Dedifferentiated amniotic fluid mesenchymal stem cell (primary cell): ENCODE measurements around the gene PRRC2B.
"Not testable (repeated sequence)": the region's sequence is repeated elsewhere in the genome, so short reads cannot be mapped to it uniquely, and the experiment has no call there.

Experiments used
- DNase-seq: peaks from one replicate; pipeline ENCODE4 v3.0.0-alpha.2; 2016; ENCODE audit errors: extremely low spot score

PRRC2B gene

DNA sequence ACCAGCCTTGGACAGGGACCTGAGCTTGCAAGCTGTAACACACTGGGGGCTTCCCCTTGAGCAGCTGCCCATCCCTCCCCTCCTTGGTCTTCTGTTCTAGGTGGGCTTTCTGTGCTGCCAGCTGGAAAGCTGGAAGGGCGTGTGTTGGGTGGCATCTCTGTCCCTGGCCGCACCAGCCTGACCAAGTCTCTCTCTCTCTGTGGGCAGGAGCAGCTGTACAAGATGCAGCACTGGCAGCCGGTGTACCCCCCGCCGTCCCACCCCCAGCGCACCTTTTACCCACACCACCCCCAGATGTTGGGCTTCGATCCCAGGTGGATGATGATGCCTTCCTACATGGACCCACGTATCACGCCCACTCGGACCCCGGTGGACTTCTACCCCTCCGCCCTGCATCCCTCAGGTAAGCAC, 76.7 kb downstream of the PRRC2B start:
- DNase-seq = no peak

DNA sequence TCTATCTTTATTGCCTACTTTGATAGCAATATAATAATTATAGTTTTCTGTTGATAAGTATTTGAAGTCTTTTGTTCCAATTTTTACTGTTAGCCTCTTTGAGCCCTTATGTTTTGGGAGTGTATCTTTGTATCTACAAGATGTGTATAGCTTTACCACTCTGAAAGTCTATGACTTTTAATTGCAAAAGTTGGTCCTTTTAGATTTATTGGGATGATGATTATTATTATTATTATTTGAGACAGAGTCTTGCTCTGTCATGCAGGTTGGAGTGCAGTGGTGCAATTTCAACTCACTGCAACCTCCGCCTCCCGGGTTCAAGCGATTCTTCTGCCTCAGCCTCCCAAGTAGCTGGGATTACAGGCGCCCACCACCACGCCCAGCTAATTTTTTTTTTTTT, 78.2 kb downstream of the PRRC2B start:
- not testable (repeated sequence) for DNase-seq

DNA sequence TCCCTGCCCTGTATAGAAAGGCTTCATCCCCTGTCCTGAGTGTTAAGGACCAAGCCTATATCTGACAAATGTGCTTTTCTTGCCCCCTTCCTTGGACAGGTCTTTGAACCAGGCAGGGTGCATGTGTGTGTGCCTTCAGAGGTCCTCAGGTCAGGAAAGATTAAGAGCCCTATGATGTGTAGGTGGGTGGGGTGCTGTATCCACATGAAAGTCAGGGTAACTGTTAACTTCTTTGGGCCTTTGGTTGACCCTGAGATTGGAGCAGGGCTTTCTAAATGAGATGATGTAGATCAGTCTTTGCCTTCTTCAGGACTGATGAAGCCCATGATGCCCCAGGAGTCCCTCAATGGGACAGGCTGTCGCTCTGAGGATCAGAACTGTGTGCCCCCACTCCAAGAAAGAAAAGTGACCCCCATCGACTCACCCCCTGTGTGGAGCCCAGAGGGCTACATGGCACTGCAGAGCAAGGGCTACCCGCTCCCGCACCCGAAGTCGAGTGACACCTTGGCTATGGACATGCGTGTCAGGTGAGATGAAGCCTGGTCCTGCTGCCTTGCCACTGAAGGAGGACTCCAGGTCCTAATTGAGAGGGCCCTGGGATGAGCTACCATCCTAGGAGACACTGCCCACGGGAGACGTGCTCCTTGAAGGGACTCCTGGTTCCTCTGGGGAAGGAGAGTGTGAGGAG, 79.5 kb downstream of the PRRC2B start:
- no peak for DNase-seq

- DNase-seq = no peak
These were observed 80.0 kb downstream of the PRRC2B start for GRCh38 chr9:131473891-131474290.

- no peak for DNase-seq
These were observed 80.8 kb downstream of the PRRC2B start for GRCh38 chr9:131474711-131475110.

GRCh38 chr9:131475111-131475955, 81.4 kb downstream of the PRRC2B start:
- DNase-seq = no peak

- DNase-seq = no peak
These were observed 82.3 kb downstream of the PRRC2B start for GRCh38 chr9:131475956-131476776.

DNA sequence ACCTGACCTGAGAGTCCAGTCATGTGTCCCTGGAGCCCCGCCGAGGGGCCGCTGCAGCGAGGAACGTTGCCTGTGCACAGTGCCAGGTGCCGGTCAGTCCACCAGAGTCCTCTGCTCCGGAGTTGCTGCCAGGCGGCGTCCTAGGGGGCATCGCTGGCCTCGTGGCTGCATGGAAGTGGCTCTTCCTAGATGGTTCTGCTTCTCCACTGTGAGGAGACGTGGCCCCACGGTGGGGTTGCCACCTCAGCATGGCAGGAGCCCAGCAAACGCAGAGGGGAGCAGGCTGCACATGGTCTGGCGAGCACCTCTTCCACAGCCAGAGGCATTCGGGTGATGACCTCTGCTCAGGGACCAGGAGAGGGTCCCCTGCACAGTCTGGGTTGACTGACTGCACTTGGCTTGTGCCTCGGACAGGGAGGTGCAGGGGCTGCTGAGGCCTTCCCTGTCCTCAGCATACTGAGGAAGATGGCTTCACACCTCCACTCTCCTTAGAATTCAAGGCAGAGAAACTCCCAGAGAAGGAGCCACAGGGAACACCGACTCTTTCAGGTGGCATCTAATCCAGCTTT, 83.0 kb downstream of the PRRC2B start:
- no peak for DNase-seq

GRCh38 chr9:131477367-131477766, 83.5 kb downstream of the PRRC2B start:
- DNase-seq = no peak

- DNase-seq = no peak
These were observed 84.0 kb downstream of the PRRC2B start for GRCh38 chr9:131477816-131478419.

GRCh38 chr9:131478421-131478868, 84.6 kb downstream of the PRRC2B start:
- DNase-seq = no peak

DNA sequence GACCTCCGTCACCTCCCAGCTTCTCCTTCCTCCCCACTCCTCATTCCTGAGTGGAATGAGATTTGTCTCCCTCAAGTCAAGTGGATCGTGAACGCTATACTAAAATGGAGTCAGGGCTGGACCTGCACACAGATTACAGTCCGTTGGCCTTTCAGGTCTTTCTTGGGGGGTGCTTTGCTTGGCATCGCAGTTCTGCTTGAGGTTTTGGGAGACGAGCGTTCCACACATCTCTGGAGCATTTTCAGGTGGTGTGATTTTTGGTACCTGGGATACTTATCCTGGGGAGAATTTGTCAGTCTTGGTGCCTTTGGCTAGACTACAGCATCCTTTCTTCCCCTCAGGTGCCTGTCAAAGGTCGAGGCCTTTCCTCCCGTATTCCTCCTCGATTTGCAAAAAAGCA, 85.0 kb downstream of the PRRC2B start:
- no peak for DNase-seq

DNA sequence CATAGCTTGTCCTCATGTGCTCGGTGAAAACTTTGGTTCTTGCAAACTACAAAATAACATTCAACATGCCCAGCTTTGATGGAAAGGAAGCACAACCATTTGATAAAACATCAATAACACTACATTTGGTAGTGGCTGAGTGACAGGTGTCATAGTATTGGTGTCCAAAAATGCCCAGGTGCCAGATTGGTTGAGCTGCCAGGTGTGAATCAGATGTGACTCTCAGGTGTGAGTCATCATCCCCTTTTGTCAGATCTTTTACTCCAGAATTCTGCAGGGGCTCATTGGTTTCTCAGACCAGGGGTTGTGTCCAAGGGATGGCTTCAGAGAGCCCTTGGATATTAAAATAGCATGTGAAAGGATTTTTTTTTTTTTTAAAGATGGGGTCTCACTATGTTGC, 86.4 kb downstream of the PRRC2B start:
- DNase-seq = no peak

GRCh38 chr9:131481441-131482342, 87.8 kb downstream of the PRRC2B start:
- DNase-seq = no peak

GRCh38 chr9:131482343-131483006, 88.6 kb downstream of the PRRC2B start:
- DNase-seq = no peak

DNA sequence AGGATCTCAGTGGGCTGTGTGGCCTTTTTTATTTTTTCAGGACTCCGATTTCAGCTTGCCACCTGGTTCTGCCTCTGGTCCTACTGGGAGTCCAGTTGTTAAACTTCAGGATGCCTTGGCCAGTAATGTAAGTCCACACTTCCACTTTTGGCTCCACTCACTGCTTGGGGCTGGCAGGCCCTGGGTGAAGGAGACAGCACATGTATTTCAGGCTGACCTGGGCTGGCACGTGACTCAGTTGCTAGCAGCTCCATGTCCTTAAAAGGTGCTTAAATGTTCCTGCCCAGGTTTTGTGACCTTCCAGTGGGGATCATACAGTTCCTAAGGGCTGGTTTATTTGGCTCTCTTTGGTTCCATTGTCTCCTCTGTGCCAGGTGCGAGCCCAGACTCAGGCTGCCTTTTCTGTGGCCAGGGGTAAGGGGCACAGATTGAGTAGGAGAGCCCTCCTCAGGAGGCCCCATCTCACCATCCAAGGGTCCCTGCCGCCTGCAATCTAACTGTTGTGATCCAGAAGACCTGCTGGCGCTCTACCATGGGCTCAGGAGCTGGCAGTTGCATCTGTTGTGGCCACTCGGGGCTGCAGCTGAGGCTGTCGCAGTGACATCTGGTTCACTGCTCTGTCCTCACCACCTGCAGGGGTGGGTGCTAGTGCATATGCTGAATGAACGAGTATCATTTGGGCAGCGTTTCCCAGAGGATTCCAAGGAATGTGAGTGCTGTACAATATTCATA, 89.6 kb downstream of the PRRC2B start:
- DNase-seq = no peak

DNA sequence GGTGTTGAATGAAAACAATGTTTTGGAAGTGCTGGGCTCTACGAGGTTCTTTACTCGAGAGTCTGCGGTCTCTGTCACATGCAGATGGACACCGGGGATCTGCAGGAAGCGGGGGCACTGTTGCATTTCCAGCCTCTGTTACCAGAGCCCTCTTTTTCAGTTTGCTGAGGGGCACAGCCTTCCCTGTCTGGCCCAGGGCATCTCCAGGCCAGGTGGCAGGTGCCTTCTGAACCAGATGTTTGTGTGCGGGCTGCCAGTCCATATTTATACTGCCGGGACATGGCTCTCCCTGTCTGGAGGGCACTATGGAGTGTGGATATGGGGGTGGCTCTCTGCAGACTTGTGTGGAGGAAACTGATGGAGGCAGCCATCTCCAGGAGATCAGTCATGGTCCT, 90.2 kb downstream of the PRRC2B start:
- DNase-seq = no peak

DNA sequence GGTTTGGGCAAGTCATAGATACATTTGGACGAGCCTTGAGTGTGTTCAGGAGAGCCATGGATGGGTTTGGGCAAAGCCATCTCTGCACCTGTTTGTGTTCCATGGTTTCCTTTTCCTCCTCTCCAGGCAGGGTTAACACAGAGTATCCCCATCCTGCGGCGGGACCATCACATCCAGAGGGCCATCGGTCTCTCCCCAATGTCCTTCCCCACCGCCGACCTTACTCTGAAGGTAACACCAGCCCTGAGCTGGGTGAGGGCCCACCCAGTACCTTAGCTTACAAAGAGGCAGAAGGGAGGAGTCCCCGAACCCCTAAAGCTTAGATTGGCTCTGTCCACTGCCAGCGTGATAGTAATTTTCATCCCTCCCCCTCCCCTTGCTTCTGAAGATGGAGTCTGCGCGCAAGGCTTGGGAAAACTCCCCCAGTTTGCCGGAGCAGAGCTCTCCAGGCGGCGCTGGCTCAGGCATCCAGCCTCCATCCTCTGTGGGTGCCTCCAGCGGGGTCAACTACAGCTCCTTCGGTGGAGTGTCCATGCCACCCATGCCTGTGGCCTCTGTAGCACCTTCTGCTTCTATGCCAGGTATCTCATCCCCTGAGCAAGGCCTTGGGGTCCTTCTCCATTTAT, 90.8 kb downstream of the PRRC2B start:
- no peak for DNase-seq

DNA sequence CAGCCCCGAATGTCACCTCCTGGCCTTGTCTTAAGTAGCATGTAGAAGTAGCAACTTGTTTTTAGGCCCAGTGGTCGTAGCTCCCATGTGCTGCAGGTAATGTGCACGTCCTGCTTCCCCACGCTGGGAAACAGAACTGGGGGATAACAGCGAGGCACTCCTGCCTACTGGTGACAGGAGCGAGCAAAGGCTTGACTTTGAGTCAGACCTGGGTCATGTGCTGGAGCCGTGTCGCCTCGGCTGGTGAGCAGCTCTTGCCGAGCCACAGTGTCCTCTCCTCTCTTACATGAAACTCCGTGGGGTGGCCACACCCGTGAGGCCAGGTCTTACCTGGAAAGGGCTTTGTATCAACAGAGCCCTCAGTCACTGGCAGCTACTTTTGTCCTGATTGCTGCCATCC, 91.3 kb downstream of the PRRC2B start:
- no peak for DNase-seq
